ENCODE results near the gene SRSF3. TPM values are rescaled to one million over a fixed set of nuclear protein-coding genes. Genes with fewer than 3 reads are reported as not detected.

The SRSF3 gene
- total and polyA plus RNA-seq, 2 donors (not counting 1 experiment from before 2014, with no cell fraction given), result 316 to 642 TPM

DNA sequence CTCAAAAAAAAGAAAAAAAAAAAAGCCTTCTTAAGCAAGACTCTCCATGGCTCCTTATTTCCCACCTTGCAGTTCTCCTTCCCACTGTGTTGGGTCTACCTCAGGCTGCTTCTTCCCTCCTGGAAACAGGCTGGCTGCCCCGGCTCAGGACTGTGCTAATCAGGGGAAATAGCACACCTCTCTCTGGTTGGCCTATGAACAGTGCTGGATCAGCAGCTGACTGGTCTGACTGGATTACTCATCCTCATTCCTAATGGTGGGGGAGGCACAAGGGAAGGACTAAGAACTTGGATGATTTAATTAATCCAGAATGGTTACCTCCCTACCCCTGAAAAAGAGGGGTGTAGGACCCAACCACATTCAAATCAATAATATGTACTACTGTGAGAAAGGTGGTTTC, 3.9 kb upstream of the SRSF3 start:
- no peak overlapping the region for H3K27ac Mint-ChIP-seq

DNA sequence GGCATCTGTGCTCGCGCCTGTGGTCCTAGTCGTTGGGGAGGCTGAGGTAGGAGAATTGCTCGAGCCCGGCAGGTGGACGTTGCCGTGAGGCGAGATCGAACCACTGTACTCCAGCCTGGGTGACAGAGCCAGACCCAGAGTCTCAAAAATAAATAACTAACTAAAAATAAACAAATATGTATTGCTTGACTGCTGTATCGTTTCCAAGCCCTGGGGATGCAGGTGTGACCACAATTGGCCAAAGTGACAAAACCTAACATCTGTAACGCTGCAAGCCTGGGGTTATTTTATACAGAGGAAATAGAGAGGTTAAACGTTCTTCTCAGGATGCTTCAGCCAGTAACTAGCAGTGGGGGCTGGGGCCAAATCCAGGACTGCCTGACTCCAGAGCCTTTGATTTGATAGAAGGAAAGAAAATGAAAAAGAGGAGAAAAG, 1.9 kb upstream of the SRSF3 start:
- Histone ChIP-seq H3K4me3 (ENCODE audit: control extremely low read depth in 1 of 5, extremely low read depth in 1 of 5, insufficient read depth in 1 of 5, low read depth in 2 of 5, low read length in 4 of 5) (peak overlapping the region in 2 of 5 experiments; percentile 15 to 30), H3K4me2 (replicated peaks; ENCODE audit: low read depth, low read length, poor library complexity, severe bottlenecking) (peak overlapping the region; percentile 50), H2AFZ (ENCODE audit: insufficient read depth, low read depth, low read length, poor library complexity, severe bottlenecking) (peak overlapping the region; percentile 76), H3K36me3 (replicated peaks in 1 of 2; ENCODE audit: control extremely low read depth in 1 of 2, control insufficient read depth in 1 of 2, extremely low read depth in 1 of 2, insufficient read depth in 2 of 2, low read length in 1 of 2) (peaks cover 3 to 7% of the 10 kb centered on the region in 2 experiments), H3K9me3 (ENCODE audit: control extremely low read depth in 1 of 3, control insufficient read depth in 2 of 3, insufficient read depth in 1 of 3, low read length in 2 of 3) (no peaks in the 10 kb centered on the region), H3K9ac (ENCODE audit: low read length) (peak overlapping the region; percentile 22), H4K20me1 (ENCODE audit: control insufficient read depth, insufficient read depth, low read length, poor library complexity, severe bottlenecking) (peaks cover 24% of the 10 kb centered on the region), H3K4me1 (ENCODE audit: control insufficient read depth in 2 of 2, insufficient read depth in 2 of 2, low read length in 2 of 2) (peaks cover 26 to 36% of the 10 kb centered on the region in 2 donors), H3K27ac (ENCODE audit: low read length in 2 of 2) (peak overlapping the region in 1 of 2 donors; percentile 65), H3K27me3 (replicated peaks in 1 of 4; ENCODE audit: control extremely low read depth in 1 of 4, control insufficient read depth in 3 of 4, insufficient read depth in 4 of 4, low read length in 3 of 4) (no peaks in the 10 kb centered on the region), H3K79me2 (ENCODE audit: control insufficient read depth, insufficient read depth, low read length) (peaks cover 42% of the 10 kb centered on the region)
- Mint-ChIP-seq H3K4me3 (peak overlapping the region; percentile 80), H3K27me3 (no peaks in the 10 kb centered on the region), H3K9me3 (ENCODE audit: insufficient read depth) (no peaks in the 10 kb centered on the region), H3K4me1 (peaks cover 30% of the 10 kb centered on the region), H3K27ac (peak overlapping the region; percentile 89)
- DNase-seq (peak; percentile 56), ATAC-seq (ENCODE audit: low read depth) (no peak)
- ChIA-PET POLR2A (interaction anchor here (1.5 to 2.1 kb wide), 2 partner anchors 44 to 164 kb away, joined by 3 to 6 read pairs; partner anchors contain the start of gene STK38), CTCF (interaction anchor here (0.6 to 3.9 kb wide), 3 partner anchors 13 to 169 kb away, joined by 3 to 13 read pairs (median 4); no protein-coding TSS in a partner anchor)
- intact Hi-C loops (cut with micrococcal nuclease), result loop anchor here (5.0 to 10.0 kb wide), 4 partner anchors 283 to 583 kb away; partner anchors contain the start of genes FGD2, MAPK14, PIM1 and PPIL1
- no peak for TF ChIP-seq EZH2 (IDR thresholded peaks at IDR 0.05; ENCODE audit: borderline replicate concordance, insufficient read depth, low read depth, low read length, poor library complexity, severe bottlenecking)
- TF ChIP-seq, protein P1, sequence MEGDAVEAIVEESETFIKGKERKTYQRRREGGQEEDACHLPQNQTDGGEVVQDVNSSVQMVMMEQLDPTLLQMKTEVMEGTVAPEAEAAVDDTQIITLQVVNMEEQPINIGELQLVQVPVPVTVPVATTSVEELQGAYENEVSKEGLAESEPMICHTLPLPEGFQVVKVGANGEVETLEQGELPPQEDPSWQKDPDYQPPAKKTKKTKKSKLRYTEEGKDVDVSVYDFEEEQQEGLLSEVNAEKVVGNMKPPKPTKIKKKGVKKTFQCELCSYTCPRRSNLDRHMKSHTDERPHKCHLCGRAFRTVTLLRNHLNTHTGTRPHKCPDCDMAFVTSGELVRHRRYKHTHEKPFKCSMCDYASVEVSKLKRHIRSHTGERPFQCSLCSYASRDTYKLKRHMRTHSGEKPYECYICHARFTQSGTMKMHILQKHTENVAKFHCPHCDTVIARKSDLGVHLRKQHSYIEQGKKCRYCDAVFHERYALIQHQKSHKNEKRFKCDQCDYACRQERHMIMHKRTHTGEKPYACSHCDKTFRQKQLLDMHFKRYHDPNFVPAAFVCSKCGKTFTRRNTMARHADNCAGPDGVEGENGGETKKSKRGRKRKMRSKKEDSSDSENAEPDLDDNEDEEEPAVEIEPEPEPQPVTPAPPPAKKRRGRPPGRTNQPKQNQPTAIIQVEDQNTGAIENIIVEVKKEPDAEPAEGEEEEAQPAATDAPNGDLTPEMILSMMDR (IDR thresholded peaks at IDR 0.05), result no peak
- WGBS (ENCODE audit: insufficient coverage), result 6% methylated on average over 6 of the region's 12 CpGs

More for the DNA sequence above, 3.9 kb upstream of the SRSF3 start:
- TF ChIP-seq EZH2 (IDR thresholded peaks at IDR 0.05; ENCODE audit: borderline replicate concordance, insufficient read depth, low read depth, low read length, poor library complexity, severe bottlenecking), result no peak
- TF ChIP-seq, protein P1 (IDR thresholded peaks at IDR 0.05), result no peak
- 60% methylated on average over 1 of the region's 1 CpG for WGBS (ENCODE audit: insufficient coverage)
- Histone ChIP-seq H3K4me3 (ENCODE audit: control extremely low read depth in 1 of 5, extremely low read depth in 1 of 5, insufficient read depth in 1 of 5, low read depth in 2 of 5, low read length in 4 of 5) (no peak overlapping the region), H4K20me1 (ENCODE audit: control insufficient read depth, insufficient read depth, low read length, poor library complexity, severe bottlenecking) (peaks cover 7% of the 10 kb centered on the region), H3K4me1 (ENCODE audit: control insufficient read depth in 2 of 2, insufficient read depth in 2 of 2, low read length in 2 of 2) (peaks cover 18 to 26% of the 10 kb centered on the region in 2 donors), H3K9ac (ENCODE audit: low read length) (no peak overlapping the region), H3K27ac (ENCODE audit: low read length in 2 of 2) (no peak overlapping the region), H3K79me2 (ENCODE audit: control insufficient read depth, insufficient read depth, low read length) (peaks cover 22% of the 10 kb centered on the region), H3K4me2 (replicated peaks; ENCODE audit: low read depth, low read length, poor library complexity, severe bottlenecking) (no peak overlapping the region), H2AFZ (ENCODE audit: insufficient read depth, low read depth, low read length, poor library complexity, severe bottlenecking) (no peak overlapping the region), H3K9me3 (ENCODE audit: control extremely low read depth in 1 of 3, control insufficient read depth in 2 of 3, insufficient read depth in 1 of 3, low read length in 2 of 3) (no peaks in the 10 kb centered on the region), H3K27me3 (replicated peaks in 1 of 4; ENCODE audit: control extremely low read depth in 1 of 4, control insufficient read depth in 3 of 4, insufficient read depth in 4 of 4, low read length in 3 of 4) (no peaks in the 10 kb centered on the region), H3K36me3 (replicated peaks in 1 of 2; ENCODE audit: control extremely low read depth in 1 of 2, control insufficient read depth in 1 of 2, extremely low read depth in 1 of 2, insufficient read depth in 2 of 2, low read length in 1 of 2) (no peaks in the 10 kb centered on the region)
- intact Hi-C loops (cut with micrococcal nuclease), result loop anchor here (5.0 to 10.0 kb wide), 4 partner anchors 285 to 585 kb away; partner anchors contain the start of genes FGD2, MAPK14, PIM1 and PPIL1
- DNase-seq (no peak), ATAC-seq (ENCODE audit: low read depth) (no peak)
- no peaks in the 10 kb centered on the region for H3K9me3 Mint-ChIP-seq (ENCODE audit: insufficient read depth)
- POLR2A ChIA-PET, result no interaction called here
- CTCF ChIA-PET, result no interaction called here
- H3K27me3 Mint-ChIP-seq, result no peaks in the 10 kb centered on the region
- peaks cover 19% of the 10 kb centered on the region for H3K4me1 Mint-ChIP-seq
- no peak overlapping the region for H3K4me3 Mint-ChIP-seq

All from B cell (primary cell).